Nephron (organoid): ENCODE data around the gene SCGB3A1.

Experiments
- H3K27ac Mint-ChIP-seq, 3 experiments: 2 replicates each; pipeline ENCODE4 v1.8.0; 2020; ENCODE audit warnings: mixed read lengths in 3 of 3, mild to moderate bottlenecking in 2 of 3, moderate library complexity in 1 of 3
- H3K27me3 Mint-ChIP-seq: 2 replicates; pipeline ENCODE4 v1.8.0; 2021; ENCODE audit warnings: low read depth, mild to moderate bottlenecking, moderate library complexity, mixed read lengths
- H3K36me3 Mint-ChIP-seq: 2 replicates; pipeline ENCODE4 v1.8.0; 2020; ENCODE audit warnings: low read depth, mixed read lengths
- H3K4me1 Mint-ChIP-seq: 2 replicates; pipeline ENCODE4 v1.8.0; 2020; ENCODE audit warnings: mixed read lengths
- H3K4me3 Mint-ChIP-seq, 3 experiments: 2 replicates each; pipeline ENCODE4 v1.8.0; 2020; ENCODE audit warnings: mild to moderate bottlenecking in 3 of 3, mixed read lengths in 3 of 3, moderate library complexity in 2 of 3
- H3K9me3 Mint-ChIP-seq: 2 replicates; pipeline ENCODE4 v1.8.0; 2020; ENCODE audit warnings: mixed read lengths
- CTCF ChIP-seq, 3 experiments: fragments of 200-600 bp; sonication (generic); IDR thresholded peaks; one replicate each; pipeline ENCODE4 v1.5.0; 2021; ENCODE audit warnings: antibody characterized with exemption in 3 of 3; ENCODE audit not compliant: unreplicated experiment in 3 of 3

SCGB3A1 gene

DNA sequence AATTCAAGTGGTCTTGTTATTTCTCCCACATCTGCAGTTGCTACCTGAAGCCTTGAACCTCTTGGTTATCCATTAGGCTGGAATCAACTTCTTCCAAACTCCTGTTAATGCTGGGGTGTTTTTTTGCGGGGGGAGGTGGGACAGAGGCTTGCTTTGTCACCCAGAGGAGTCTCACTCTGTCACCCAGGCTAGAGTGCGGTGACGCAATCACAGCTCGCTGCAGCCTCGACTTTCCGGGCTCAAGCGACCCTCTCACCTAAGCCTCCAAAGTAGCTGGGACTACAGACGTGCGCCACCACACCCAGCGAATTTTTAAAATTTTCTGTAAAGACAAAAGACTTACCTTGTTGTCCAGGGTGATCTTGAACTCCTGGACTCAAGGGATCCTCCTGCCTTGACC is 4.4 kb downstream of the SCGB3A1 start:
- Mint-ChIP-seq H3K9me3 (peaks cover 29% of the 10 kb centered on the region), H3K27ac (no peak overlapping the region), H3K36me3 (no peaks in the 10 kb centered on the region), H3K27me3 (peaks cover 37% of the 10 kb centered on the region), H3K4me3 (no peak overlapping the region), H3K4me1 (peaks cover 6% of the 10 kb centered on the region)
- TF ChIP-seq CTCF (IDR thresholded peaks at IDR 0.05; ENCODE audit: unreplicated experiment in 3 of 3), result no peak

- Mint-ChIP-seq H3K27me3 (peaks cover 35% of the 10 kb centered on the region), H3K4me3 (no peak overlapping the region), H3K27ac (no peak overlapping the region), H3K36me3 (no peaks in the 10 kb centered on the region), H3K9me3 (peaks cover 29% of the 10 kb centered on the region), H3K4me1 (peaks cover 6% of the 10 kb centered on the region)
- TF ChIP-seq CTCF (IDR thresholded peaks at IDR 0.05; ENCODE audit: unreplicated experiment in 3 of 3), result no peak
Observed at GRCh38 chr5:180586204-180586603, 5.1 kb downstream of the SCGB3A1 start.

DNA sequence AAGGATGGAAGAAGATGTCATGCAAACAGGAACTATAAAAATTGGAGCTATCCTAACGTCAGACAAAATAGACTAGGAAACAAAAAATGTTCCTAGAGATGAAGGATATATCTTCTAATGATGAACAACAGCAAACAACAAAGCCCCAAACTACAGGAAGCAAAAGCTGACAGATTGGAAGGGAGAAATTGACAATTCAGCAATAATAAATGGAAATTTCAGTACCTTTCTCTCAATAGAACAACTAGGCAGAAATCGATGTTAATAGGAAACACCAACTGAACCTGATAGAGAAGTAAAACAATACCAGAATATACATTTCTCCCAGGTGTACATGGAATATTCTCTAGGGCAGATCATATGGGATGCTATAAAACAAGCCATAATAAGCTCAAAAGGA is 7.6 kb downstream of the SCGB3A1 start:
- Mint-ChIP-seq H3K27ac (no peak overlapping the region), H3K9me3 (peaks cover 23% of the 10 kb centered on the region), H3K4me1 (no peaks in the 10 kb centered on the region), H3K36me3 (peaks cover under 1% of the 10 kb centered on the region), H3K27me3 (peaks cover 17% of the 10 kb centered on the region), H3K4me3 (no peak overlapping the region)
- TF ChIP-seq CTCF (IDR thresholded peaks at IDR 0.05; ENCODE audit: unreplicated experiment in 3 of 3), result no peak

DNA sequence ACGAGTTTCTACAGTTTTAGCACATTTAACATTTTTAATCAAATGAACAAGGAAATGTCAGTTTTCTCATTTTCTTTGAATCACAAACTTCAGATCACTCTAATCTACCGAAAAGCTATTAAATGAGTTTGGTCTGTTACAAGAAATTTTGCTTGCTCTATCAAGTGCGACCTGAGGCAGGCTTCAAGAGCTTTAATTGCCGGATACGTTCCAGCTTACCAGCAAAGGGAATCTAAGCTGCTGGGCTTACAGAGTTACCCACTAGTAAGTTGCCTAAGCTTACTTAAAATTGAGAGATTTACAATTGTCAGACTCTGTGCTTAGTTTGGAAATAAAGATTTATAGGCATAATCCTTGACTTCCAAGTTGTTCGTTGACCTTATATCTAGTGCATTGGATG is 10.6 kb downstream of the SCGB3A1 start:
- Mint-ChIP-seq H3K36me3 (peaks cover 26% of the 10 kb centered on the region), H3K4me3 (no peak overlapping the region), H3K4me1 (no peaks in the 10 kb centered on the region), H3K27me3 (no peaks in the 10 kb centered on the region), H3K27ac (no peak overlapping the region), H3K9me3 (peaks cover 14% of the 10 kb centered on the region)
- TF ChIP-seq CTCF (IDR thresholded peaks at IDR 0.05; ENCODE audit: unreplicated experiment in 3 of 3), result no peak

GRCh38 chr5:180575571-180575970 is 15.7 kb downstream of the SCGB3A1 start:
- Mint-ChIP-seq H3K36me3 (peaks cover 72% of the 10 kb centered on the region), H3K9me3 (no peaks in the 10 kb centered on the region), H3K27me3 (no peaks in the 10 kb centered on the region), H3K4me3 (no peak overlapping the region), H3K27ac (no peak overlapping the region), H3K4me1 (no peaks in the 10 kb centered on the region)
- TF ChIP-seq CTCF (IDR thresholded peaks at IDR 0.05; ENCODE audit: unreplicated experiment in 3 of 3), result no peak

- H3K4me3 Mint-ChIP-seq, result no peak overlapping the region
- no peaks in the 10 kb centered on the region for H3K9me3 Mint-ChIP-seq
Observed at GRCh38 chr5:180568914-180569313, 22.4 kb downstream of the SCGB3A1 start.

More at GRCh38 chr5:180568914-180569313, 22.4 kb downstream of the SCGB3A1 start:
- Mint-ChIP-seq H3K27me3 (no peaks in the 10 kb centered on the region), H3K4me1 (no peaks in the 10 kb centered on the region), H3K27ac (no peak overlapping the region), H3K36me3 (peaks cover 85% of the 10 kb centered on the region)
- TF ChIP-seq CTCF (IDR thresholded peaks at IDR 0.05; ENCODE audit: unreplicated experiment in 3 of 3), result no peak
